Neural crest cell (in vitro differentiated cells): Measurements from ENCODE around the gene SLC6A7. TPM values are rescaled to one million over a fixed set of nuclear protein-coding genes. Genes with fewer than 3 reads are reported as not detected.

Experiments
- DNase-seq: peaks from one replicate; pipeline ENCODE4 v3.0.0; 2021; ENCODE audit warnings: low read depth, mixed read lengths, low spot score
- H3K27ac Mint-ChIP-seq: one replicate; pipeline ENCODE4 v1.8.0; 2021; ENCODE audit warnings: mild to moderate bottlenecking, mixed read lengths; ENCODE audit not compliant: unreplicated experiment
- H3K27me3 Mint-ChIP-seq: 2 replicates; pipeline ENCODE4 v1.8.0; 2021; ENCODE audit warnings: low read depth, mild to moderate bottlenecking, mixed read lengths
- H3K36me3 Mint-ChIP-seq: 2 replicates; pipeline ENCODE4 v1.8.0; 2021; ENCODE audit warnings: low read depth, mild to moderate bottlenecking, mixed read lengths
- H3K4me1 Mint-ChIP-seq: 2 replicates; pipeline ENCODE4 v1.8.0; 2021; ENCODE audit warnings: mixed read lengths
- H3K4me3 Mint-ChIP-seq: one replicate; pipeline ENCODE4 v1.8.0; 2021; ENCODE audit warnings: mild to moderate bottlenecking, mixed read lengths
- H3K9me3 Mint-ChIP-seq: 2 replicates; pipeline ENCODE4 v1.8.0; 2021; ENCODE audit warnings: mixed read lengths
- CTCF ChIP-seq: fragments of 200-600 bp; sonication (generic); conservative IDR thresholded peaks from 2 replicates; pipeline ENCODE4 v1.5.0; 2021; ENCODE audit warnings: antibody characterized with exemption, mild to moderate bottlenecking
- total RNA-seq: library from RNA; stranded (reverse); gene quantifications from 2 replicates; pipeline ENCODE4 v1.2.1, GENCODE V29; 2021

Gene SLC6A7
- total RNA-seq, 1 donor from 2014 or later: not detected

- Mint-ChIP-seq H3K4me3 (no peak overlapping the region), H3K27me3 (peaks cover 7% of the 10 kb centered on the region), H3K27ac (no peak overlapping the region), H3K9me3 (no peaks in the 10 kb centered on the region), H3K4me1 (peaks cover 5% of the 10 kb centered on the region), H3K36me3 (no peaks in the 10 kb centered on the region)
- no peak for TF ChIP-seq CTCF
- DNase-seq: no peak
These were observed 8.8 kb upstream of the SLC6A7 start for GRCh38 chr5:150181027-150181426.

- Mint-ChIP-seq H3K36me3 (no peaks in the 10 kb centered on the region), H3K4me1 (peaks cover 5% of the 10 kb centered on the region), H3K4me3 (no peak overlapping the region), H3K27me3 (peaks cover 14% of the 10 kb centered on the region), H3K9me3 (no peaks in the 10 kb centered on the region), H3K27ac (no peak overlapping the region)
- TF ChIP-seq CTCF: no peak
- no peak for DNase-seq
These were observed 7.9 kb upstream of the SLC6A7 start for GRCh38 chr5:150181766-150182545.

GRCh38 chr5:150182774-150183173 is 7.1 kb upstream of the SLC6A7 start:
- DNase-seq: no peak
- H3K9me3 Mint-ChIP-seq: no peaks in the 10 kb centered on the region
- TF ChIP-seq CTCF: no peak
- no peak overlapping the region for H3K4me3 Mint-ChIP-seq
- no peaks in the 10 kb centered on the region for H3K36me3 Mint-ChIP-seq
- peaks cover 5% of the 10 kb centered on the region for H3K4me1 Mint-ChIP-seq
- no peak overlapping the region for H3K27ac Mint-ChIP-seq
- H3K27me3 Mint-ChIP-seq: peaks cover 22% of the 10 kb centered on the region

GRCh38 chr5:150183436-150183835 is 6.4 kb upstream of the SLC6A7 start:
- no peak for TF ChIP-seq CTCF
- Mint-ChIP-seq H3K9me3 (no peaks in the 10 kb centered on the region), H3K36me3 (no peaks in the 10 kb centered on the region), H3K4me3 (no peak overlapping the region), H3K4me1 (peaks cover 5% of the 10 kb centered on the region), H3K27ac (no peak overlapping the region), H3K27me3 (peaks cover 29% of the 10 kb centered on the region)
- no peak for DNase-seq

- H3K36me3 Mint-ChIP-seq: no peaks in the 10 kb centered on the region
- DNase-seq: no peak
- H3K27me3 Mint-ChIP-seq: peaks cover 34% of the 10 kb centered on the region
- no peaks in the 10 kb centered on the region for H3K9me3 Mint-ChIP-seq
- H3K27ac Mint-ChIP-seq: no peak overlapping the region
- peaks cover 5% of the 10 kb centered on the region for H3K4me1 Mint-ChIP-seq
- H3K4me3 Mint-ChIP-seq: no peak overlapping the region
- TF ChIP-seq CTCF: no peak
These were observed 5.9 kb upstream of the SLC6A7 start for GRCh38 chr5:150184006-150184405.
